ENCODE data around the gene TBC1D10B.

Gene TBC1D10B, protein sequence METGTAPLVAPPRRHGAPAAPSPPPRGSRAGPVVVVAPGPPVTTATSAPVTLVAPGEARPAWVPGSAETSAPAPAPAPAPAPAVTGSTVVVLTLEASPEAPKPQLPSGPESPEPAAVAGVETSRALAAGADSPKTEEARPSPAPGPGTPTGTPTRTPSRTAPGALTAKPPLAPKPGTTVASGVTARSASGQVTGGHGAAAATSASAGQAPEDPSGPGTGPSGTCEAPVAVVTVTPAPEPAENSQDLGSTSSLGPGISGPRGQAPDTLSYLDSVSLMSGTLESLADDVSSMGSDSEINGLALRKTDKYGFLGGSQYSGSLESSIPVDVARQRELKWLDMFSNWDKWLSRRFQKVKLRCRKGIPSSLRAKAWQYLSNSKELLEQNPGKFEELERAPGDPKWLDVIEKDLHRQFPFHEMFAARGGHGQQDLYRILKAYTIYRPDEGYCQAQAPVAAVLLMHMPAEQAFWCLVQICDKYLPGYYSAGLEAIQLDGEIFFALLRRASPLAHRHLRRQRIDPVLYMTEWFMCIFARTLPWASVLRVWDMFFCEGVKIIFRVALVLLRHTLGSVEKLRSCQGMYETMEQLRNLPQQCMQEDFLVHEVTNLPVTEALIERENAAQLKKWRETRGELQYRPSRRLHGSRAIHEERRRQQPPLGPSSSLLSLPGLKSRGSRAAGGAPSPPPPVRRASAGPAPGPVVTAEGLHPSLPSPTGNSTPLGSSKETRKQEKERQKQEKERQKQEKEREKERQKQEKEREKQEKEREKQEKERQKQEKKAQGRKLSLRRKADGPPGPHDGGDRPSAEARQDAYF

DNA sequence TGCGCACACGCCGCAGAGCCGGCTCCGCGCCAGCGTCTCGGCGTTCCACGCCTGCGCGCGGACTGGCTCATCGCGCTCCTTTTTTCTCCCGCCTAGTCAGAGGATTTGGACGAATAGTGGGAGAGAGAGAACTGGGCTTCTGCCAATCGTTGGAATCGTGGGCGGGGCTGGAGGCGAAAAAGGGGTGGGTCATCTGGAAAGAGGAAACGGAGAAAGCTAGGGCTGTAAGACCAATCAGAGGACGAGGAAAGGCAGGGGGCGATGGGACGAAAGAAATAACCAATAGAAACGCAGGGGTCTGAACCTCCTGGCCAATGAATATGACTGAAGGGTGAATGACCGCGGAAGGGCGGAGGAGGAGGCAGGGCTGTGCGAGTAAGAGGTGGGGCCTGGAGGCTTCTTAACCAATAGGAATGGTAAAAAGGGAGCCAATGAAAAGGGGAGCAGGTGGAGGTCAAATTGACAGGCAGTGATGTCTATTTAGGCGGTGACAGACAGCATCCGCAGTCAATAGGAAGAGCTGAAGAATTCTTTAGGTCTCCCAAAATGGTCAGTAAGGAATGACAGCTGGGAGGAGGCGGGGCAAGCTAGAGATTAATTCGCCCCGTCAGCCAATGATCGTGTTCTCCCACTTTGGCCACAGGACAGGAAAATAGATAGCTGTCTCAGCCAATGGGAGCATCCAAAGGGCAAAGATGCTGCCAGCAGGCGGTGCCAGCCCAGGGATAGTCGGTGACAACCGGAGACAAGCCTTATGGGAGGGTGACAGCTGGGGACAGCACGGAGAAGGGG lies at the start of gene TBC1D10B:
TSS of gene TBC1D10B (minus strand) at position 39 of the 792 bp plus-strand sequence. CDS start 311 bp downstream, outside the sequence.
- DNase-seq, result peak; percentile 90 to 100 (median 100)

DNA sequence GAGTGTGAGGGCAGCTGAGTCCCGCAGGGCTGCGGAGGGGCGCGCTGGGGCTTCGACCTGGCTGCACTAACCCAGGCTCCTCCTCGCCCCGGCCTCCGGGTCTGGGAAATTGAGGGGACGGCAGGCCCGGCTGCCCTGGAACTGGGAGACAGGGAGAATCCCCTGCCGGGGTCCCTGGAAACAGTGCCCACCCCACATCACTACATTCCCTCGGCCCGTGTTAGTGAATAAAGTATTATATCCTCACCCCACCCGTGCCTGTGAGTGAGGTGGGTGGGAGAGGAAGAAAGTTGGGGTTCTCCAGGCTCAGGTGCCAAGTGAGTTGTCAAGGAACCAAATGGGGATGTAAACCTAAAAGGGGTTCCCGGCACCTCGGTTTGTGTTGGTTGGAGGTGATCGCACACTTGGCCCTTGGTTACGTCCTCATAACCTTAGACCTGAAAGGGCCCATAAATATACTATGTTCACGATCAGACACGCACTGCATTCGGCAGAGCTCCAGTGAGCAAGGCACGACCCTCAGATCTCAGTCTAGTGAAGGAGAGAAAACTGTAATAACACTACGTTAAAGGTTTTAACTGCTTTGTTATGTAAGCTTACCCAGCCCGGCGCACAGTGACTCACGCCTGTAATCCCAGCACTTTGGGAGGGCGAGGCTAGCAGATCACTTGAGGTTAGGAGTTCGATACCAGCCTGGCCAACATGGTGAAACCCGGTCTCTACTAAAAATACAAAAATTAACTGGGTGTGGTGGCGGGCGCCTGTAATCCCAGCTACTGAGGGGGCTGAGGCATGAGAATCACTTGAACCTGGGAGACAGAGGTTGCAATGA lies 48.3 kb upstream of the TBC1D10B start:
- peak in 2 of 58 donors; percentile 12 to 42 for DNase-seq

DNA sequence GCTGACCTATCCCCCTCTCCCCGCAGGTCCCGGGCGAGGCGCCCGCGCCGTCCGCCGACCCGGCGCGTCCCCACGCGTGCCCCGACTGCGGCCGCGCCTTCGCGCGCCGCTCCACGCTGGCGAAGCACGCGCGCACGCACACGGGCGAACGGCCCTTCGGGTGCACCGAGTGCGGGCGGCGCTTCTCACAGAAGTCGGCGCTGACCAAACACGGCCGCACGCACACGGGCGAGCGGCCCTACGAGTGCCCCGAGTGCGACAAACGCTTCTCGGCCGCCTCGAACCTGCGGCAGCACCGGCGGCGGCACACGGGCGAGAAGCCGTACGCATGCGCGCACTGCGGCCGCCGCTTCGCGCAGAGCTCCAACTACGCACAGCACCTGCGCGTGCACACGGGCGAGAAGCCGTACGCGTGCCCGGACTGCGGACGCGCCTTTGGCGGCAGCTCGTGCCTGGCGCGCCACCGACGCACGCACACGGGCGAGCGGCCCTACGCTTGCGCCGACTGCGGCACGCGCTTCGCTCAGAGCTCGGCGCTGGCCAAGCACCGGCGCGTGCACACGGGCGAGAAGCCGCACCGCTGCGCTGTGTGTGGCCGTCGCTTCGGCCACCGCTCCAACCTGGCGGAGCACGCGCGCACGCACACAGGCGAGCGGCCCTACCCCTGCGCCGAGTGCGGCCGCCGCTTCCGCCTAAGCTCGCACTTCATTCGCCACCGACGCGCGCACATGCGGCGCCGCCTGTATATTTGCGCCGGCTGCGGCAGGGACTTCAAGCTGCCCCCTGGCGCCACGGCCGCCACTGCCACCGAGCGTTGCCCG lies 47.4 kb upstream of the TBC1D10B start:
- peak in 53 of 58 donors; percentile 35 to 85 (median 69) for DNase-seq

DNA sequence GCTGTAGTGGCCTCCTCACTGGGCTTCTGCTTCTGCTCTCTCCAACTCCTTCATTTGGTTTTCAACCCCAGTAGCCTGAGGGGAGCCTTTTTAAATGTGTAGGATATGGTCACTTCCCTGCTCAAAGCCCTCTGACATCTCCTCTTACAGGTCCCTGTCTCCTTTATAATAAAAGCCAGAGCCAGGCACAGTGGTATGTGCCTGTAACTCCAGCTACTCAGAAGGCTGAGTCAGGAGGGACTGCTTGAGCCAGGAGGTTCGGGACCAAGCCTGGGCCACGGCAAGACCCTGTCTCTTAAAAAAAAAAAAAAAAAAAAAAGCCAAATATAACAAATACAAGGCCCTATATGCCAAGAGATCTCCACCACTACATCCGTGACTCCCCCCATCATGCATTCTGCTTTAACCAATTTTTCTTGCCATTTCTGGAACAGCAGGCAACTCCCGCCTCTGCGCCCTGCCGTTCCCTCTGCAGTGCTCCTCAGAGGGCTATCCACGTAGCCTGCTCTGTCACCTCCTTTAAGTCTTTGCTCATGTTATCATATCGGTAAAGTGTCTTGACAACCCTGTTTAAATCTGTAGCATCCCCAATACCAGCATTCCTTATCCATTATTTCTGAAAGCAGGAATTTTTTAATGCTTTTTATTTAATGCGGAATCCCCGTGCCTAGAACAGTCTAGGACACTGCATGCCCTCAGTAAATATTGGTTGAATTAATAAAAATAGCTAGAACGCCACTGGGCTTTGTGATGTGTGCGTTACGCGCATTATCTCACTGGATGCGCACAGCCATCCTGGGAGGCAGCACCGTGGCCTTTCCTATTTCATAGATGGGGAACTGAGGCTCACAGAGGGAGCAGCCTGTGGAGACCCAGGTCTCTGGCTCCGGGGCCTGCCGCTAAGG lies 46.6 kb upstream of the TBC1D10B start:
- DNase-seq, result peak in 4 of 58 donors; percentile 43 to 56 (median 47)

DNA sequence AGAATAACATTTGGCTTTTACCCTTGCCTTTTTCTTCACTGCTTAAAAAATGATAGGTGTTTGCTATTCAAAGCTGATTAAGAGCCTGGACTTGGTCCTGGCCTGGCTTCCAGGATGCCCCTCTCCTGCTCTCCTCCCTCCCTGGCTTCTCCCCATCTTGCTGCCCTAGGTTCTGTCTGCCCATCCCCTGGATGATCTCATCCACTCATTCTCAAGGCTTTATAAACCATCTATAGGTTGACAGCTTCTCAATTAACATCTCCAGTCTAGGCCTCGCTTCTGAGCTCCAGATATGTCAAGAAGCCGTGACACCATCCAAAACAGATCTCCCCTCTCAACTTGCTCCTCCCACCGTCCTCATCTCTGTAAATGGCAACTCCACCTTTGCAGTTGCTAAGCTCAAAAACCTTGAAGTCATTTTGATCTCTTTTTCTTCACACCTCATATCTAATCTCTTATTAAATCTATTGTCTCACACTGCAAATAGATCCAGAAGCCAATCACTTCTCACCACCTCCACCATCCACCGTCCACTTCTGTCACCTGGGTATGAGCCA lies 45.8 kb upstream of the TBC1D10B start:
- DNase-seq, result no peak

DNA sequence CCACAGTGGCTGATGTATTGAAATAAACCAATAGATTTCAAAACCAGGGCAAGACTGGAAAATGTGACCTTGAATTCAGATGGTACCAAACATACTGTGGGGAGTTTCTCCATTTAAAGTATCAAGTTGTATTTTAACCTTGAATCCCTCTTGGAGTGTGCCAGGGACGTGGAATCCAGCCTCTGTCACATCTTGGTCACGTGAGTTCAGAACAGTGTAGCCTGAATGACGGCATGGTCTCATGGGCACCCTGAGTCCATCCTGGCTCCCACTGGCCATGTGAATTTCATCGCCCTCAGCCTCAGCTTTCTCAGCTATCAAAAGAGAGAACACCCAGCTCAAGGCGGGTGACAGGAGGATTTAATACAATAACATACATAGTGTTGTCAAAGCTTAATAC lies 43.9 kb upstream of the TBC1D10B start:
- no peak for DNase-seq

DNA sequence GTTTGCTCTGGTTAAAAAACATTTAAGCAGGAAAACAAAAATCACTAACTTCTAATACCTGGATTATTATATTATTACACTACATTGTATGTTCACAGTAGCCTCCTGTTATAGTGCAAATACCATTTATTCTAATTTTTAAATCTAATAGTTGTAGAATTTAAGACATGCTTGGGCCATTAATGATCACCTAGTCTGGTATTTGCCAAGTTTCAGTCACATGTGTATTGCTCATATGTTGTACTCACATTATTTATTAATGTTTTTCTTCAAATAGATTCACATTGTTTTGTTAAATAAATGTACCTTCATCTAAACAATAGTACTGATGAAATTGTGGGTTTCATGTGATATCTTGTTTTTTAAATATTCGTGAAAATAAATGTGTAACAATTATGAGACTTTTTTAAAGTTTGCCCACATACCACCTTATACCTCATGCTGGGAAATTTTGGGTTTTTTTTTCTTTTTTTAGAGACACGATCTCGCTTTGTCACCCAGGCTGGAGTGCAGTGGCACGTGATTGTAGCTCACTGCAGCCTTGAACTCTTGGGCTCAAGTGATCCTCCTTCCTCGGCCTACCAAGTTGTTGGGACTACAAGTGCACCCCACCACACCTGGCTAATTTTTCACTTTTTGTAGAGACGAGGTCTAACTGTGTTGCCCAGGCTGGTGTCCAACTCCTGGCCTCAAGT lies 43.0 kb upstream of the TBC1D10B start:
- no peak for DNase-seq

DNA sequence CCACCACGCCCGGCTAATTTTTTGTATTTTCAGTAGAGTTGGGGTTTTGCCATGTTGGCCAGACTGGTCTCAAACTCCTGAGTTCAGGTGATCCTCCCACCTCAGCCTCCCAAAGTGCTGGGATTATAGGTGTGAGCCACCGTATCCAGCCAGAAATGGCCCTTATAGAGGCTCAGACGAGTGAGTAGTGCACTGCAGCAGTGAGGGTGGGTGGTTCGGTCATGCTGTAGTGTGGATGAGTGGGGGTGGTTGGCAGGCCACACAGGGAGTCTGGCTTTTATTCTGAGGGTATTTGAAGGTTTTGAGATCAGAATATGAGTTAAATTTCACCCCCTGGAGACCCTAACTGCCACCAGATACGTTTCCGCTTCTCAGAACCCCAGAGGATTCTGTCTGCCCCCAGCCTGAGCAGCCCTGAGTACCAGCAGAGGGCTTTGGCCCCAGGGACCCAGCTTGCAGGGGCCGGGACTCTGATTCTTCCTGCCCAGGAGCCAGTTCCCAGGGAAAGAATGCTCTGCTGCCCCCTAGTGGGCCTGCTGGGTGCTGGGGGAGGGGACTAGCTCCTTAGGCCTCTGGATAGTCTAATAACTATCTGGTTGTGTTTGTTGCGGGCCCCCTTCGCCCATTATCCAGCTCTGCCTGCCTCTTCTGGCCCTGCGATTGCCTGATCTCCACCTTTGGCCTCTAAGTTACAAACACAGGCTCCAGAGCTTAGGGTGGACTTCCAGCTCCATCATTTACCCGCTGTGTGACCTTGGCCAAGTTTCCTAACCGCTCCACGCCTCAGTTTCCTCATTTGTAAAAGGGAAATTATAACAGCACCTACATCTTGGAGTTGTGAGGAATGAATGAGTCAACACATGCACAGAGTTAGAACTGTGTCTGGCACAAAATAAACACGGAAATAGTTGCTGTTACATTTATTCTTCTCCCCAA lies 39.1 kb upstream of the TBC1D10B start:
- peak in 56 of 58 donors; percentile 26 to 93 (median 80) for DNase-seq

DNA sequence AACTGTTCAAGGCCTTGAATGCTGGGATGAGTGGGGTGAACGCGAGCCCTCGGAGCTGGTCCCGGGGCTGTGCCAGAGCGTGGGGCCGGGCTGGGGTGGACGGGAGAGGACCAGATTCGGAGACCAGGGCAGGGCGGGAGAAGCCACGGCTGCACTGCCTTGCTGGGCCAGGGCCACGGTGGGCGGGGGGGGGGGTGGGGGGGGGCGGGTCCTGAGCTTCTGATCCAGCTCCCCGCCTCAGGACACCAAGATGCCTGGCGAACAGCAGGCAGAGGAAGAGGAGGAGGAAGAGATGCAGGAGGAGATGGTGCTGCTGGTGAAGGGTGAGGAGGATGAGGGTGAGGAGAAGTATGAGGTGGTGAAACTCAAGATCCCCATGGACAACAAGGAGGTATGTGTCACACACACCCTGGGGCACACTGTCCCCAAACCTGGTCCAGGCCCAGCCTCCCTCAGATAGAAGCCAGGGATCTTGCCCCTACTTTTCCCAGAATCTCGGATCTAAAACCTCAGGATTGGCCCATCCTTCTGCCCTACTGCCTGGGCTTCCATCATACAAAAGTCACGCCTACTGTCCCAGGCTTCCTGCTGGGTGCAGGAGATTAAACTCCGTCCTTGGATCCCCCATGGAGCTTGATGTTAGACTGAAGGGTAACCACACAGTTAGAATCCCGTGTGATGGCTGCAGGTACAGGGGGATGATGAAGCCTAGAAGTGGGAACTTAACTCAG lies 37.7 kb upstream of the TBC1D10B start:
- peak in 6 of 58 donors; percentile 32 to 67 (median 46) for DNase-seq

DNA sequence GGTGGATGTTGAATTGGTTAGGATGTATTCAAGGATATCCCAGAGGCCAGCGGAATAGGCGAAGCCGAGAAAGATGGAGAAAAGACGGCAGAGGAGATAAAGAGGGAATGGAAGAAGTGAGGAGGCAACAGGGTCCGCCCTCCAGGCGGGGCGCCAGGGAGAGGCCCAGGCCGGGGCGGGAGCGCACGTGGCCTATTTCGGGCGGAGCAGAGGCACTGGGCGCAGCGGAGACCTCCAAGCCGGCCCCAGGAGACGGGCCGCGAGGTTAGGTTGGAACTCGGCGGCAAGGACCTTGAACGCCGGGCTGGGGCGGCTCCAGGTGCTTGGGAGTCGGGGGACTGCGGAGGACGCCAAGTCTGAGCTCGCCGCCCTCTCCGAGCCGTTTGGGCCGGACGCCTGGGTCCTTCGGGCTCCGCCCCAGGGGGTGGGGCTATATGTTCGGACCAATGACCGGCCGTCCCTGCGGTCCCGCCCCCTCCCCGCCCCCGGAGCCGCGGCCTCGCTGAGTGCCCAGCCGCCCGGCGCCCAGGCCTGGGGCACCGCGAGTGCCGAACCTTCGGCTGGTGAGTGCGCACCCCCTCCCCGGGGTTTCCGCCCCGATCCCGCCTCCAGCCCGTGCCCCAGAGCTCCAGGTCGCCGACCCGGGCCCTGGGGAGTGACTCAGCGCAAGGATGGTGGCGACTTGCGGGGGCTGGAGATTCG lies 37.0 kb upstream of the TBC1D10B start, which contains the start of gene ZNF771:
TSS of gene ZNF771 (plus strand) at position 505 of the 702 bp plus-strand sequence. CDS start 448 bp downstream, outside the sequence.
- DNase-seq, result peak; percentile 62 to 96 (median 89)

DNA sequence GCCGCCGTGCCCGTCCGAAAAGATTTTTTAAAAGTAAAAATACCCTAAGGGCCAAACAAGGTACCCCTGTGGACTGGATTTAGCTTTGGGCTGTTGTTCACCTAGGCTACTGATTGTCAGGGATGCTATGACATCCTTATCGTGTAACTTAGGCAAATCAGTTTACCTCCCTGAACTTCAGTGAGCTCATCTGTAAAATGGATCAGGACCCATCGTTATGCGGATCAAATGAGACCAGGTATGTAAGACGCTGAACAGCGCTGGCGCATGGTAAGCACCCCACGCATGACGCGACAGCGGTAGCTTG lies 36.5 kb upstream of the TBC1D10B start:
- DNase-seq, result no peak

DNA sequence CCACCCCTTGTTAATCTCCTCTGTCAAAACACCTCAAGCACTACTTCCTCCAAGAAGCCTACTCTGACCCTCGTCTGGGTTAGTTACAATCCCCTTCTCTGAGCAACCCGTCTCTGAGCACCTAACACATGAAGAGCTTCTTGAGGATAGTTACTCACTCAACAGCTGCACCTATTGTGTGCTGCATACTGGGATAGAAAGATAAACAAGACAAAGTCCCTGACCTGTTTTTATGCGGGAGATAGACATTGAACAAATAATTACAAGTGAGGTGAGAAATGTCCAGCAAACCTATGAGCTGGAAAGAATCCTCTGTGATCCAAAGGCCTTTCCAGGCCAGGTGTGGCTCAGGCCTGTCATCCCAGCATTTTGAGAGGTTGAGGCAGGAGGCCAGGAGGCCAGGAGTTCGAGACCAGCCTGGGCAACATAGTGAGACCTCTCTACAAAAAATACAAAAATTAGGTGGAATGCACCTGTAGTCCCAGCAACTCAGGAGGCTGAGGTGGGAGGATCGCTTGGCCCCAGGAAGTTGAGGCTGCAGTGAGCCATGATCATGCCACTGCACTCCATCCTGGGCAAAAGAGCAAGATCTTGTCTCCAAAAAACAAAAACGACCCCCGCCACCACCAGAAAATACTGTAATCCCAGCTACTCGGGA lies 31.6 kb upstream of the TBC1D10B start:
- DNase-seq, result no peak

DNA sequence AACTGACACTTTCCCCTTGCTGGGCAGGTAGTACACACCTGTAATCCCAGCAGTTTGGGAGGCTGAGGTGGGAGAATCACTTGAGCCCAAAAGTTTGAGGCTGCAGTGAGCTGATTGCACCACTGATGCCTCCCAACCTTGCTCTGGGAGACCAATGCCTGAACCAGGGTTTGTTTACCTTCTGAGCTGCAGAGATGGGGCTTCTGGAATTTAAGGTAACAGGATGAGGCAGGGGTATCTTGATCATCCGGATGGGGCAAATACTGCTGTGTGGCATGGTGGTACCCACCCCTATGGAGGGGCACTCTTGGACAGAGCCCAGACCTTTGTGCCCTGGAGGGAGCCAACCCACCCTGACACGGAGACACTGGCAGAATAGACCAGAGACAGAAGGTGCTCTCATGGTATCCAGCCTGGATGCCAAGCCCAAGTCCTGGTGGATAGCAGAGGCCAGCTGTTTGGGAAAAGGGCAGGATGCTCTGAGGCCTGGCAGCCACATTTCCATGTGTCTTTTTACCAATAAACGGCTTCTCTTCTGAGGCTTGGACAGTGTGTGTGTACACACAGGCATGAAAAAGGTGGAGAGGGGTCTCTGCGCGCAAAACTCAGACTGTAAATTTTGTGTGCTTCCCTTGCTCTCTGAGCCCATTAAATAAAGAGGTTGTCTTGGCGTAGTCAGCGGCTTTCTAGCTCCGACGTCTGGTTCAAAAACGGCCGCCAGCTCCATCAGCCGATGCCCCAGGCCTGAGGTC lies 29.3 kb upstream of the TBC1D10B start:
- no peak for DNase-seq
